GM12878 (cell line): ENCODE results near the gene PDZD2. TPM values are rescaled to one million over a fixed set of nuclear protein-coding genes. Genes with fewer than 3 reads are reported as not detected.

Experiments used
- ATAC-seq: fragments of 200-7000 bp; cut with Tn5 transposase; 3 replicates; pipeline ENCODE4 v1.9.1; 2020; ENCODE audit warnings: mild to moderate bottlenecking, moderate library complexity
- BruUV-seq: library from RNA; stranded (reverse); fragments of 400-500 nt; replicated peaks from 2 replicates; lab custom pipeline; 2021; lab: Mats Ljungman, UMichigan
- CTCF ChIA-PET: fragments of 300-600 bp; sonication (Branson Sonifier 250); formaldehyde crosslinking; extraction: SDS; loops from one replicate; lab custom pipeline; 2021; ENCODE audit warnings: inconsistent platforms; lab: Yijun Ruan, JAX
- POLR2A ChIA-PET: fragments of 350-600 bp; formaldehyde crosslinking; extraction: SDS; loops from one replicate; lab custom pipeline; 2021; ENCODE audit warnings: inconsistent platforms; lab: Charles Lee
- RAD21 ChIA-PET: fragments of 300-600 bp; sonication (Branson Sonifier 250); formaldehyde crosslinking; loops from one replicate; lab custom pipeline; 2023; ENCODE audit warnings: antibody characterized with exemption; ENCODE audit not compliant: unreplicated experiment; lab: Charles Lee
- SMC1A ChIA-PET: fragments of 300-600 bp; sonication (Branson Sonifier 250); formaldehyde crosslinking; loops from one replicate; lab custom pipeline; 2023; ENCODE audit not compliant: unreplicated experiment, uncharacterized antibody; lab: Charles Lee
- DNase-seq: peaks from one replicate; pipeline ENCODE4 v3.0.0-alpha.2; 2011; ENCODE audit warnings: low read depth, low spot score
- FAIRE-seq: peaks from 3 replicates; lab custom pipeline; 2011; peaks lifted over from hg19 to GRCh38; lab: Jason Lieb, UNC
- H2AFZ ChIP-seq: 2 replicates; pipeline ENCODE4 v1.6.0; 2011; ENCODE audit warnings: low read depth, low read length, control low read depth; ENCODE audit not compliant: control insufficient read depth
- H3K27ac ChIP-seq: 2 replicates; pipeline ENCODE4 v1.5.1; 2011; ENCODE audit warnings: control low read depth; ENCODE audit not compliant: control insufficient read depth, insufficient read depth
- H3K27me3 ChIP-seq, 2 experiments: replicated peaks in 1 of 2; 2 replicates each; pipeline versions ENCODE4 v1.6.0 to v1.6.1; 2011; ENCODE audit warnings: low read length in 1 of 2; ENCODE audit not compliant: control insufficient read depth in 2 of 2, insufficient read depth in 2 of 2
- H3K36me3 ChIP-seq, 2 experiments: 2 replicates each; pipeline ENCODE4 v1.5.1; 2011; ENCODE audit warnings: low read length in 1 of 2; ENCODE audit not compliant: control insufficient read depth in 2 of 2, insufficient read depth in 2 of 2
- H3K4me1 ChIP-seq: 2 replicates; pipeline ENCODE4 v1.6.1; 2011; ENCODE audit warnings: mild to moderate bottlenecking, low read length, moderate library complexity, mixed read lengths; ENCODE audit not compliant: control insufficient read depth, insufficient read depth
- H3K4me2 ChIP-seq: 2 replicates; pipeline ENCODE4 v1.6.0; 2011; ENCODE audit warnings: control low read depth; ENCODE audit not compliant: control insufficient read depth, insufficient read depth
- H3K4me3 ChIP-seq: fragments of 200-600 bp; sonication (generic); 2 replicates; pipeline ENCODE4 v1.5.1; 2016
- H3K79me2 ChIP-seq: 2 replicates; pipeline ENCODE4 v1.6.0; 2011; ENCODE audit warnings: low read length; ENCODE audit not compliant: control insufficient read depth, insufficient read depth
- H3K9ac ChIP-seq: 2 replicates; pipeline ENCODE4 v1.8.0; 2011; ENCODE audit warnings: low read length, control low read depth, mixed read lengths; ENCODE audit not compliant: control insufficient read depth, insufficient read depth
- H3K9me3 ChIP-seq: replicated peaks from 3 replicates; pipeline ENCODE4 v1.5.1; 2011; ENCODE audit warnings: mild to moderate bottlenecking, low read length; ENCODE audit not compliant: control insufficient read depth, insufficient read depth
- H4K20me1 ChIP-seq: 2 replicates; pipeline ENCODE4 v1.6.0; 2011; ENCODE audit not compliant: control insufficient read depth, insufficient read depth
- CEBPB ChIP-seq, 2 experiments: fragments of 150-350 bp in 1 of 2; IDR thresholded peaks; 2 replicates each; pipeline ENCODE4 v1.6.1; 2012 to 2014; ENCODE audit warnings: low read depth in 2 of 2, low read length in 2 of 2, borderline replicate concordance in 1 of 2, inconsistent platforms in 1 of 2
- DPF2 ChIP-seq: fragments of 450-650 bp; IDR thresholded peaks from 2 replicates; pipeline ENCODE4 v1.6.1; 2017; ENCODE audit warnings: mild to moderate bottlenecking
- ESRRA ChIP-seq: IDR thresholded peaks from 2 replicates; pipeline ENCODE4 v1.6.1; 2012; ENCODE audit warnings: mild to moderate bottlenecking, low read length, improper control_type of control experiment
- EZH2 ChIP-seq: IDR thresholded peaks from 2 replicates; pipeline ENCODE4 v1.6.1; 2012; ENCODE audit warnings: low read depth, mild to moderate bottlenecking, control low read depth, inconsistent platforms, low read length, borderline replicate concordance; ENCODE audit not compliant: control insufficient read depth
- FOXM1 ChIP-seq: IDR thresholded peaks from 2 replicates; pipeline ENCODE4 v1.6.1; 2012; ENCODE audit warnings: low read depth, mild to moderate bottlenecking, inconsistent platforms, low read length, moderate library complexity
- IKZF1 ChIP-seq: fragments of 450-650 bp; conservative IDR thresholded peaks from 2 replicates; pipeline ENCODE4 v1.6.1; 2017; ENCODE audit warnings: antibody characterized with exemption, mild to moderate bottlenecking
- IRF5 ChIP-seq: fragments of 450-650 bp; IDR thresholded peaks from 2 replicates; pipeline ENCODE4 v1.6.1; 2017; ENCODE audit warnings: borderline replicate concordance
- JUNB ChIP-seq: IDR thresholded peaks from 2 replicates; pipeline ENCODE4 v1.6.1; 2016; ENCODE audit warnings: antibody characterized with exemption, mild to moderate bottlenecking
- LARP7 ChIP-seq: fragments of 450-650 bp; IDR thresholded peaks from 2 replicates; pipeline ENCODE4 v1.6.1; 2017; ENCODE audit warnings: mild to moderate bottlenecking
- MYC ChIP-seq: IDR thresholded peaks from 2 replicates; pipeline ENCODE4 v1.6.1; 2011; ENCODE audit warnings: mild to moderate bottlenecking, low read length, moderate library complexity, inconsistent platforms; ENCODE audit not compliant: insufficient read depth, insufficient replicate concordance, insufficient read length, severe bottlenecking
- NFIC ChIP-seq: IDR thresholded peaks from 2 replicates; pipeline ENCODE4 v1.6.1; 2012; ENCODE audit warnings: low read depth, mild to moderate bottlenecking, inconsistent platforms, low read length, moderate library complexity
- NKRF ChIP-seq: fragments of 450-650 bp; conservative IDR thresholded peaks from 2 replicates; pipeline ENCODE4 v1.6.1; 2017; ENCODE audit warnings: mild to moderate bottlenecking, moderate library complexity
- PAX5 ChIP-seq: IDR thresholded peaks from 2 replicates; pipeline ENCODE4 v1.6.1; 2011; ENCODE audit warnings: low read depth, low read length, borderline replicate concordance
- PML ChIP-seq: IDR thresholded peaks from 2 replicates; pipeline ENCODE4 v1.6.1; 2012; ENCODE audit warnings: low read length, inconsistent platforms
- SREBF2 ChIP-seq: IDR thresholded peaks from 2 replicates; pipeline ENCODE4 v1.6.1; 2012; ENCODE audit warnings: mild to moderate bottlenecking, low read length
- ZNF384 ChIP-seq: IDR thresholded peaks from 2 replicates; pipeline ENCODE4 v1.6.1; 2012; ENCODE audit warnings: low read depth, mild to moderate bottlenecking, low read length, improper control_type of control experiment, borderline replicate concordance
- WGBS: methylation state at CpG from one replicate; pipeline ENCODE4 v1.1.6; 2016; ENCODE audit warnings: low lambda C conversion rate; ENCODE audit not compliant: insufficient replicate concordance, insufficient coverage; ENCODE audit errors: missing lambda C conversion rate; 5-methylcytosine and 5-hydroxymethylcytosine counted together
- in situ Hi-C: fragments of 300-500 bp; cut with MboI; formaldehyde crosslinking; loops from 9 replicates; pipeline ENCODE4 v1.14.3; 2018; ENCODE audit warnings: mixed read lengths
- intact Hi-C: fragments of 100-400 bp; cut with micrococcal nuclease; formaldehyde crosslinking; loops from one replicate; pipeline ENCODE4 v1.14.2; 2022; ENCODE audit not compliant: unreplicated experiment
- polyA plus RNA-seq, 11 experiments: library from polyadenylated mRNA; depleted of rRNA in 4 of 11; unstranded in 6 of 11; stranded (reverse) in 5 of 11; fragments of >200 nt; fragmentation: Nextera tagmentation in 4 of 11; fragmentation: Illumina TruSeq in 1 of 11; extraction: Ambion mirVana in 4 of 11; extraction: Trizol in 1 of 11; gene quantifications; 1 replicate in 1 of 11; 2 replicates in 10 of 11; pipeline versions ENCODE4 v1.2.1 to v1.2.3, GENCODE V29; 2011 to 2016; ENCODE audit warnings: inconsistent platforms in 2 of 11, missing spikeins in 2 of 11, low read depth in 1 of 11
- total RNA-seq, 4 experiments: library from RNA; depleted of rRNA in 3 of 4; stranded (reverse); fragments of >200 nt in 3 of 4; fragmentation: Illumina TruSeq in 1 of 4; extraction: Trizol in 1 of 4; gene quantifications; 2 replicates each; pipeline versions ENCODE4 v1.2.1 to v1.2.3, GENCODE V29; 2013 to 2021

Gene PDZD2
- total and polyA plus RNA-seq, 10 of the 15 experiments (the other 5 are each of a cell fraction or from before 2014, with no cell fraction given), result 0.01 to 0.58 (median 0.29) TPM; not detected in 3

GRCh38 chr5:31738199-31738598 is 99.3 kb downstream of the PDZD2 start:
- no peak overlapping the region for H3K4me3 ChIP-seq
- H3K9me3 ChIP-seq, result no peaks in the 10 kb centered on the region
- H3K4me2 ChIP-seq, result no peak overlapping the region
- H3K27me3 ChIP-seq, result no peaks in the 10 kb centered on the region
- ChIA-PET POLR2A (no interaction called here), SMC1A (no interaction called here), RAD21 (interaction anchor here (0.7 kb wide), 1 partner anchor 355 kb away, joined by 3 read pairs; no protein-coding TSS in a partner anchor), CTCF (no interaction called here)
- WGBS, result 40% methylated on average over 4 of the region's 4 CpGs
- H2AFZ ChIP-seq, result no peak overlapping the region
- no peaks in the 10 kb centered on the region for H4K20me1 ChIP-seq
- no TSS peak for BruUV-seq
- ATAC-seq, result no peak
- FAIRE-seq, result no peak
- no peak for TF ChIP-seq CEBPB (IDR thresholded peaks at IDR 0.05; ENCODE audit: borderline replicate concordance in 1 of 2, low read depth in 2 of 2, low read length in 2 of 2)
- TF ChIP-seq ZNF384, result no peak
- no peak for TF ChIP-seq EZH2
- H3K36me3 ChIP-seq, result no peaks in the 10 kb centered on the region
- intact Hi-C loops, result no loop called here
- no peaks in the 10 kb centered on the region for H3K79me2 ChIP-seq
- in situ Hi-C loops, result no loop called here
- DNase-seq, result no peak
- no peaks in the 10 kb centered on the region for H3K4me1 ChIP-seq
- H3K27ac ChIP-seq, result no peak overlapping the region
- H3K9ac ChIP-seq, result no peak overlapping the region

DNA sequence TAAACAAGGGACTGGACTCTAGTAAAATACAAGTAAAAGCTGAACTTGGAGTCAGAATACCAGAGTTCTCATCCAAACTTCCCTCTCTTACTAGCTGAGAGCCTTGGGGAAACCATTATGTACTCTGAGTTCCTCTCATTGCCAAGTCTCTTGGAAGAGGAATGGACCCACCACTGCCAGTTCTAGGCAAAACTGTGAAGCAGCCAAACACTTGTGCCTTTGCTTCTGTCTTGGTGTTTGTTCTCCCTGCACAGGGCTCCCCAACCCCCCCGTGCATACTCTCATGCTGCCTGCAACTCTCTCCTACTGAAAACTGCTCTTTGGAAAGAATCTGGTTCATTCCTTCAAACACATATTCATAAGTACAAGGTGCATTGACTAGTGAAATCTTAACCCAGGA is 102.6 kb downstream of the PDZD2 start:
- Histone ChIP-seq H3K4me2 (no peak overlapping the region), H2AFZ (no peak overlapping the region), H3K79me2 (no peaks in the 10 kb centered on the region), H3K4me1 (no peaks in the 10 kb centered on the region), H3K4me3 (no peak overlapping the region), H3K27ac (no peak overlapping the region), H3K9ac (no peak overlapping the region), H3K36me3 (no peaks in the 10 kb centered on the region), H4K20me1 (no peaks in the 10 kb centered on the region), H3K27me3 (no peaks in the 10 kb centered on the region), H3K9me3 (no peaks in the 10 kb centered on the region)
- FAIRE-seq (no peak), ATAC-seq (no peak), DNase-seq (no peak)
- in situ Hi-C loops, result no loop called here
- intact Hi-C loops, result no loop called here
- ChIA-PET CTCF (interaction anchor here (0.6 kb wide), 1 partner anchor 17 kb away, joined by 3 read pairs; no protein-coding TSS in a partner anchor), SMC1A (no interaction called here), RAD21 (no interaction called here), POLR2A (no interaction called here)
- 0% methylated on average over 1 of the region's 1 CpG for WGBS
- BruUV-seq, result no TSS peak
- TF ChIP-seq NFIC, result no peak
- TF ChIP-seq FOXM1, result no peak
- no peak for TF ChIP-seq NKRF
- TF ChIP-seq SREBF2, result no peak
- TF ChIP-seq PML, result no peak
- no peak for TF ChIP-seq JUNB
- no peak for TF ChIP-seq DPF2
- no peak for TF ChIP-seq ESRRA
- no peak for TF ChIP-seq MYC
- TF ChIP-seq IRF5, result no peak
- TF ChIP-seq IKZF1, result no peak
- TF ChIP-seq PAX5, result no peak
- no peak for TF ChIP-seq LARP7
